Tibial nerve (tissue), 4 donors: ENCODE results near the gene FTCD. TPM values are rescaled to one million over a fixed set of nuclear protein-coding genes. Genes with fewer than 3 reads are reported as not detected.
A peak's percentile ranks its signal among the peaks of the same experiment; 100 is the strongest.

ENCODE experiments used
- DNase-seq, 2 donors: peaks; one replicate each; pipeline ENCODE4 v3.0.0-alpha.2; 2019; ENCODE audit warnings: low spot score in 2 of 2
- H3K27ac ChIP-seq, 4 donors: fragments of 200-600 bp; sonication (generic) in 3 of 4; one replicate each; pipeline ENCODE4 v1.5.1; 2017 to 2019; ENCODE audit warnings: mild to moderate bottlenecking in 1 of 4
- H3K27me3 ChIP-seq, 2 donors: fragments of 200-600 bp; sonication (generic) in 1 of 2; one replicate each; pipeline versions ENCODE4 v1.5.1 to v1.6.0; 2017 to 2019
- H3K36me3 ChIP-seq, 3 donors: fragments of 200-600 bp; sonication (generic); one replicate each; pipeline ENCODE4 v1.5.1; 2018 to 2019
- H3K4me1 ChIP-seq, 4 donors: fragments of 200-600 bp; sonication (generic) in 3 of 4; one replicate each; pipeline ENCODE4 v1.5.1; 2017 to 2019
- H3K4me3 ChIP-seq, 4 donors: fragments of 200-600 bp; sonication (generic) in 3 of 4; one replicate each; pipeline ENCODE4 v1.5.1; 2017 to 2019; ENCODE audit warnings: mild to moderate bottlenecking in 1 of 4, moderate library complexity in 1 of 4
- H3K9me3 ChIP-seq, 4 donors: fragments of 200-600 bp; sonication (generic) in 3 of 4; one replicate each; pipeline ENCODE4 v1.5.1; 2017 to 2019
- EP300 ChIP-seq, 2 donors: sonication (generic); formaldehyde crosslinking; IDR thresholded peaks; one replicate each; pipeline ENCODE4 v1.6.1; 2017; ENCODE audit warnings: antibody characterized with exemption in 2 of 2, mild to moderate bottlenecking in 1 of 2
- POLR2A ChIP-seq, 2 donors: fragments of 450-650 bp; IDR thresholded peaks; one replicate each; pipeline ENCODE4 v1.6.1; 2017; ENCODE audit warnings: antibody characterized with exemption in 2 of 2, mild to moderate bottlenecking in 2 of 2, moderate library complexity in 2 of 2
- WGBS, 2 donors: methylation state at CpG; one replicate each; pipeline ENCODE4 v1.1.5; 2018; 5-methylcytosine and 5-hydroxymethylcytosine counted together
- total RNA-seq, 4 donors: library from RNA; depleted of rRNA; stranded (reverse); fragments of >200 nt; gene quantifications; one replicate each; pipeline ENCODE4 v1.1.0, GENCODE V29; 2016
- TF ChIP-seq, protein P1 (sequence below), 5 experiments: fragments of 200-600 bp in 3 of 5; fragments of 450-650 bp in 2 of 5; sonication (generic) in 3 of 5; IDR thresholded peaks; one replicate each; pipeline ENCODE4 v1.5.1; 2016 to 2019; ENCODE audit warnings: antibody characterized with exemption in 5 of 5, mild to moderate bottlenecking in 3 of 5, moderate library complexity in 2 of 5

Gene FTCD
- total RNA-seq, 4 donors from 2014 or later: 2.2 to 21.2 (median 2.5) TPM

DNA sequence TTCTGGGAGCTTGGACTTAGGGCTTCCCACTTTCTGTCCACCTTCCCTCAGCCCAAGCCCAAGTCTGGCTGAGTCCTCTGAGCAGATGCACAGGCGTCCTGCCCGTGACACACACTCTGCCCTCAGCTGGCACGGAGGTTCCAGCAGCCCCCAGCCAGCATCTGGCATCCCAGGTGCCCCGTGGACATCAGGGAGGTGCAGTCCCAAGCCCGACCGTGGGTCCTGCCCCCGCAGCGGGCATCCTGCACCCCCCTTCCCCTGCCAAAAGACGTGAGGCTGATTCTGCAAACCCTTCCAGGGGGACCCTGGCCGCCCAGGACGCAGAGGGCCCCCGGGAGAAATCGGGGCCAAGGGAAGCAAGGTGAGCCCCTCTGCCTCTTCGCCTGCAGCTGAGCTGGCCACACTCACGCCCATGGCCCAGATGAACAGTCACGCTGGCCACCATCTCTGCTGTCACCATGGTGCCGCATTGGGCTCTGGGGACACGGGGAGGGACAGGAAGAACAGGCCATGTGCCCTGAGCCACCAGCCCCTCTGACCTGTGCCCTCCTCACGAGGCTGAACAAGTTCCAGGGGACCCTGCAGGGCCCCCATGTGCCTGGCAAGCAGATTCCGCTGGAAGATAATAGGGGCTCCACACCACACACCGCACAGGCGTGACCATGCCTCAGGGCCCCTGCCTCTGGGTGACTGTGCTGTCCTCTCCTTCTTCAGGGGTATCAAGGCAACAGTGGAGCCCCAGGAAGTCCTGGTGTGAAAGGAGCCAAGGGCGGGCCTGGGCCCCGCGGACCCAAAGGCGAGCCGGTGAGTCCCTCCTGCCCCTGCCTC, 36.8 kb downstream of the FTCD start:
- Histone ChIP-seq H3K27ac (no peak overlapping the region), H3K36me3 (peaks cover 4 to 99% (median 13%) of the 10 kb centered on the region in 3 donors), H3K4me3 (no peak overlapping the region), H3K27me3 (no peaks in the 10 kb centered on the region), H3K9me3 (peaks cover 0 to 6% (median 0%) of the 10 kb centered on the region in 4 donors), H3K4me1 (peaks cover 0 to 15% (median 0%) of the 10 kb centered on the region in 4 donors)
- TF ChIP-seq, protein P1, sequence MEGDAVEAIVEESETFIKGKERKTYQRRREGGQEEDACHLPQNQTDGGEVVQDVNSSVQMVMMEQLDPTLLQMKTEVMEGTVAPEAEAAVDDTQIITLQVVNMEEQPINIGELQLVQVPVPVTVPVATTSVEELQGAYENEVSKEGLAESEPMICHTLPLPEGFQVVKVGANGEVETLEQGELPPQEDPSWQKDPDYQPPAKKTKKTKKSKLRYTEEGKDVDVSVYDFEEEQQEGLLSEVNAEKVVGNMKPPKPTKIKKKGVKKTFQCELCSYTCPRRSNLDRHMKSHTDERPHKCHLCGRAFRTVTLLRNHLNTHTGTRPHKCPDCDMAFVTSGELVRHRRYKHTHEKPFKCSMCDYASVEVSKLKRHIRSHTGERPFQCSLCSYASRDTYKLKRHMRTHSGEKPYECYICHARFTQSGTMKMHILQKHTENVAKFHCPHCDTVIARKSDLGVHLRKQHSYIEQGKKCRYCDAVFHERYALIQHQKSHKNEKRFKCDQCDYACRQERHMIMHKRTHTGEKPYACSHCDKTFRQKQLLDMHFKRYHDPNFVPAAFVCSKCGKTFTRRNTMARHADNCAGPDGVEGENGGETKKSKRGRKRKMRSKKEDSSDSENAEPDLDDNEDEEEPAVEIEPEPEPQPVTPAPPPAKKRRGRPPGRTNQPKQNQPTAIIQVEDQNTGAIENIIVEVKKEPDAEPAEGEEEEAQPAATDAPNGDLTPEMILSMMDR (IDR thresholded peaks at IDR 0.05): no peak
- TF ChIP-seq EP300 (IDR thresholded peaks at IDR 0.05) (no peak), POLR2A (IDR thresholded peaks at IDR 0.05) (no peak)
- peak in 1 of 2 donors; percentile 10 for DNase-seq
- 92 to 93% methylated on average over 18 to 19 of the region's 27 CpGs for WGBS, 2 donors

DNA sequence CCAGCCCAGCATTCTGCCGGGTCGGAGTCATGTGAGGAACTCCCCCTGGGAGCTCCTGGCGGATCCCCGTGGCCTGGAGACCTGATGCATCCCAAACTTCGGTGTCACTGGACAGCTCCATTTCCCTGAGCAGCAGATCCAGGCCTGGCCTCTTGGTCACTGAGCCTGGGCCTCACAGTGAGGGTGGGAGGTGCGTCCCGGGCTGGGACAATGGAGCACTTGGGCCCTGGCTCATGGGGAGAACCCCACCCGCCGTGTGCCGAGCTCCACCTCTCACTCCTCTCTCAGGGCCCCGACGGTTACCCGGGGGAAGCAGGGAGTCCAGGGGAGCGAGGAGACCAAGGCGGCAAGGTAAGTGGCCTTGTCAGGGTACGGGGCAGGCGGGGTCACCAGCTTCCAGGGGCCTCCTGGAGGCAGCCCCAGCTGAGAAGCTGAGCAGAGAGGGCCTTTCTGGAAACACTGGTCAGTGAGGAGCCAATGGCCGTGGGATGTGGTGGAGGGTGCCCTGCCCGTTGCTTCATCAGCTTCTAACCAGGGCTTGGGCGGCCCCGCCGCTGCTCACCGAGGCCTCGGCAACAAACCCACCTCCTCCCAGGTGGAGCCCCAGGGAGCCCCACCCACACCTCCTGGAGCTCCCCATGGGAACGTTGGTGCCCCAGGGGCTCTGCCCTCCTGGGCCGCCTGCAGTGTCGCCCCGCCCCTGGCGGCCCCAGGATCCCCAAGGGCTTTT, 37.6 kb downstream of the FTCD start:
- peaks cover 0 to 15% (median 0%) of the 10 kb centered on the region in 4 donors for H3K4me1 ChIP-seq
- H3K27me3 ChIP-seq: no peaks in the 10 kb centered on the region
- peak in 1 of 2 donors; percentile 11 for DNase-seq
- TF ChIP-seq EP300 (IDR thresholded peaks at IDR 0.05): no peak
- TF ChIP-seq POLR2A (IDR thresholded peaks at IDR 0.05): no peak
- TF ChIP-seq, protein P1 (IDR thresholded peaks at IDR 0.05): no peak
- peaks cover 0 to 6% (median 0%) of the 10 kb centered on the region in 4 donors for H3K9me3 ChIP-seq
- H3K36me3 ChIP-seq: peaks cover 4 to 100% (median 14%) of the 10 kb centered on the region in 3 donors
- no peak overlapping the region for H3K4me3 ChIP-seq
- 80 to 88% methylated on average over 14 to 25 of the region's 29 CpGs for WGBS, 2 donors
- H3K27ac ChIP-seq: peak overlapping the region in 1 of 4 donors; percentile 24

DNA sequence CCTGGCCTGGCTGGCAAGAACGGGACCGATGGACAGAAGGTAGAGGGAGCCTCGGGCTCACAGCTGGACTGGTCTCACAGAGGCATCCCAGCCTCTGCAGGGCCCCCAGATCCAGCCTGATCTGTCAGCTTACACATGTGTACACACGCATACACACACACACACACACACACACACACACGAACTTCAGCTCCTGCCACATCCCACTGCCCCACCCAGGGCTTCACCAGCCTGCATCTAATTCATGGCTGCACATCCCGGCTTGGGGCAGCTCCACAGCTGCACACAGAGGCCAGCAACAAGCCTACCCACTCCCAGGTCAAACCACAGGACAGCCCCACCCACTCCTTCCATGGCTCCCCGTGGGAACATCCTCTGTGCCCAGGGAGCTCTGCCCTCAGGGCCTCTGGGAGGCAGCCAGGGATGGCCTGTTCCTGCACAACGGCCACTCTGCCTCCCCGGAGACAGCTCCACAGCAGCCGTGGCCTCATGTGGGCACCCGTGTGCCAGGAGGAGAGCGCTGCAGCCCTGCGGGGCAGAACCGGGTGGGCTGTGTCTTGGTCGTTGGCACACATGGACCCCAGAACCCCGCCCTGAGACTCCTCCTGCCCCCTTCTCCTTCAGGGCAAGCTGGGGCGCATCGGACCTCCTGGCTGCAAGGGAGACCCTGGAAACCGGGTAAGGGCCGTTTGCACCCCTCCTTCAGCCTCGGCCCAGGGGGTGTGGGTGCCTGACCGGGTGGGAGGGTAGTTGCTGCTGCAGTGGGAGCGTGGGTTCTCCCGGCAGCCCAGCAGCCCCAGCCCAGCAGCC, 38.4 kb downstream of the FTCD start:
- H3K27me3 ChIP-seq: no peaks in the 10 kb centered on the region
- WGBS, 2 donors: 58 to 78% methylated on average over 7 to 15 of the region's 24 CpGs
- H3K27ac ChIP-seq: peak overlapping the region in 1 of 4 donors; percentile 24
- H3K4me3 ChIP-seq: no peak overlapping the region
- no peak for TF ChIP-seq POLR2A (IDR thresholded peaks at IDR 0.05)
- TF ChIP-seq, protein P1 (IDR thresholded peaks at IDR 0.05): no peak
- TF ChIP-seq EP300 (IDR thresholded peaks at IDR 0.05): no peak
- peak in 1 of 2 donors; percentile 12 for DNase-seq
- H3K9me3 ChIP-seq: peaks cover 0 to 6% (median 0%) of the 10 kb centered on the region in 4 donors
- H3K4me1 ChIP-seq: peaks cover 0 to 15% (median 0%) of the 10 kb centered on the region in 4 donors
- peaks cover 4 to 100% (median 14%) of the 10 kb centered on the region in 3 donors for H3K36me3 ChIP-seq

DNA sequence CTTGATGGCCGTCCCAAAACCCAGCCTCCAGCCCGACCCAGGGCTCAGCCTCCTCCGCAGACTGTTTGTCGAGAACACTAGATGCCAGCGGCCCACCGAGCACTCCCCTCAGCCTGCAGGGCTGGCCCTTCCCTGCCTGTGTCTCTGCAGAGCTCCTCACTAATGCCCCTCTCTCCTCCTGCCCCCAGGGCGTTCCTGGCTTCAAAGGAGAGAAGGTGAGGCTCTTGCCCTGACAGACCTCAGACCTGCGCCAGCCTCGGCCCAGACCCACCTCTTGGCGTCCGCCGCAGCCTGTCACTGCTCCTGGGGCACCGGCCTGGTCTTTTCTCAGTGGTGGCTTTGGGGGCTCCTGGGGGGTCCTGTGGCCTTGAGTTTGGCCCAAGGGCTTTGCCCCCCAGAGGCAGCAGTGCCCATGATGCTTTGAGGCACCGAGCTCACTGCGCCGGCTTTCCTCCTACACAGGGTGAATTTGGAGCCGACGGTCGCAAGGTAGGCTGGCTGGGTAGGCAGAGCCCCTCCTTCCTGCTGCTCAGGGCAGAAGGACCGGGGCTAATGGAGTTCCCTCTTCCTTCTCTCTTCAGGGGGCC, 39.1 kb downstream of the FTCD start:
- Histone ChIP-seq H3K36me3 (peaks cover 4 to 96% (median 14%) of the 10 kb centered on the region in 3 donors), H3K27me3 (no peaks in the 10 kb centered on the region), H3K9me3 (peaks cover 0 to 6% (median 0%) of the 10 kb centered on the region in 4 donors), H3K4me1 (peaks cover 0 to 15% (median 0%) of the 10 kb centered on the region in 4 donors), H3K4me3 (no peak overlapping the region), H3K27ac (no peak overlapping the region)
- 90 to 91% methylated on average over 13 to 19 of the region's 20 CpGs for WGBS, 2 donors
- DNase-seq: peak in 1 of 2 donors; percentile 9
- no peak for TF ChIP-seq EP300 (IDR thresholded peaks at IDR 0.05)
- TF ChIP-seq, protein P1 (IDR thresholded peaks at IDR 0.05): no peak
- no peak for TF ChIP-seq POLR2A (IDR thresholded peaks at IDR 0.05)
